Myocyte (in vitro differentiated cells): ENCODE results near the gene SDK1. TPM values are rescaled to one million over a fixed set of nuclear protein-coding genes. Genes with fewer than 3 reads are reported as not detected.

Experiments used
- DNase-seq: peaks from one replicate; pipeline ENCODE4 v3.0.0-alpha.2; 2012; ENCODE audit warnings: low read depth
- total RNA-seq: library from RNA; depleted of rRNA; stranded (reverse); fragments of >200 nt; gene quantifications from 2 replicates; pipeline ENCODE4 v1.2.3, GENCODE V29; 2014

SDK1 gene
- total RNA-seq, 1 donor from 2014 or later = 2.8 TPM

GRCh38 chr7:4037308-4037707 is 736.3 kb downstream of the SDK1 start:
- DNase-seq = no peak

GRCh38 chr7:4037877-4038276 is 736.8 kb downstream of the SDK1 start:
- no peak for DNase-seq

- DNase-seq = no peak
These were observed 739.3 kb downstream of the SDK1 start for GRCh38 chr7:4040109-4040928.

GRCh38 chr7:4042402-4043045 is 741.5 kb downstream of the SDK1 start:
- DNase-seq = no peak

GRCh38 chr7:4043988-4044387 is 742.9 kb downstream of the SDK1 start:
- no peak for DNase-seq

GRCh38 chr7:4045450-4045849 is 744.4 kb downstream of the SDK1 start:
- DNase-seq = no peak

- no peak for DNase-seq
These were observed 744.9 kb downstream of the SDK1 start for GRCh38 chr7:4045975-4046374.

GRCh38 chr7:4048336-4048735 is 747.3 kb downstream of the SDK1 start:
- DNase-seq = no peak

- no peak for DNase-seq
These were observed 748.1 kb downstream of the SDK1 start for GRCh38 chr7:4049202-4049601.

- no peak for DNase-seq
These were observed 749.1 kb downstream of the SDK1 start for GRCh38 chr7:4050126-4050660.

GRCh38 chr7:4051696-4052095 is 750.6 kb downstream of the SDK1 start:
- DNase-seq = no peak

GRCh38 chr7:4052130-4052529 is 751.1 kb downstream of the SDK1 start:
- DNase-seq = no peak

GRCh38 chr7:4054158-4054557 is 753.1 kb downstream of the SDK1 start:
- no peak for DNase-seq

GRCh38 chr7:4056552-4057288 is 755.7 kb downstream of the SDK1 start:
- DNase-seq = no peak

GRCh38 chr7:4057289-4057616 is 756.2 kb downstream of the SDK1 start:
- no peak for DNase-seq

GRCh38 chr7:4058158-4058557 is 757.1 kb downstream of the SDK1 start:
- no peak for DNase-seq

- peak; percentile 26 for DNase-seq
These were observed 764.1 kb downstream of the SDK1 start for GRCh38 chr7:4065190-4065589.

GRCh38 chr7:4066206-4066605 is 765.2 kb downstream of the SDK1 start:
- no peak for DNase-seq

GRCh38 chr7:4066626-4067475 is 765.8 kb downstream of the SDK1 start:
- DNase-seq = no peak

GRCh38 chr7:4067476-4067760 is 766.4 kb downstream of the SDK1 start:
- no peak for DNase-seq

- no peak for DNase-seq
These were observed 766.8 kb downstream of the SDK1 start for GRCh38 chr7:4067874-4068273.
